Measurements from ENCODE around the gene SDCCAG8.

SDCCAG8 gene

GRCh38 chr1:243496187-243496646 is 240.4 kb downstream of the SDCCAG8 start:
- no peak overlapping the region for H3K9ac ChIP-seq (ENCODE audit: low read length)
- H3K4me3 ChIP-seq (ENCODE audit: low read length) = no peak overlapping the region
- H3K27ac ChIP-seq (ENCODE audit: low read depth, low read length) = peak overlapping the region; percentile 51
- peaks cover 10% of the 10 kb centered on the region for H3K4me1 ChIP-seq (ENCODE audit: control insufficient read depth, insufficient read depth, low read length)
- peaks cover 3% of the 10 kb centered on the region for H3K36me3 ChIP-seq (ENCODE audit: control insufficient read depth, insufficient read depth, low read length)
- H3K27me3 ChIP-seq (ENCODE audit: control insufficient read depth, insufficient read depth, low read length) = no peaks in the 10 kb centered on the region

GRCh38 chr1:243496806-243497205 is 241.0 kb downstream of the SDCCAG8 start:
- Histone ChIP-seq H3K4me3 (ENCODE audit: low read length) (no peak overlapping the region), H3K36me3 (ENCODE audit: control insufficient read depth, insufficient read depth, low read length) (peaks cover 3% of the 10 kb centered on the region), H3K9ac (ENCODE audit: low read length) (no peak overlapping the region), H3K4me1 (ENCODE audit: control insufficient read depth, insufficient read depth, low read length) (peaks cover 10% of the 10 kb centered on the region), H3K27me3 (ENCODE audit: control insufficient read depth, insufficient read depth, low read length) (no peaks in the 10 kb centered on the region), H3K27ac (ENCODE audit: low read depth, low read length) (peak overlapping the region; percentile 51)

GRCh38 chr1:243497939-243498681 is 242.3 kb downstream of the SDCCAG8 start:
- no peak overlapping the region for H3K9ac ChIP-seq (ENCODE audit: low read length)
- no peak overlapping the region for H3K4me3 ChIP-seq (ENCODE audit: low read length)
- peaks cover 10% of the 10 kb centered on the region for H3K4me1 ChIP-seq (ENCODE audit: control insufficient read depth, insufficient read depth, low read length)
- peaks cover 3% of the 10 kb centered on the region for H3K36me3 ChIP-seq (ENCODE audit: control insufficient read depth, insufficient read depth, low read length)
- no peaks in the 10 kb centered on the region for H3K27me3 ChIP-seq (ENCODE audit: control insufficient read depth, insufficient read depth, low read length)
- no peak overlapping the region for H3K27ac ChIP-seq (ENCODE audit: low read depth, low read length)

DNA sequence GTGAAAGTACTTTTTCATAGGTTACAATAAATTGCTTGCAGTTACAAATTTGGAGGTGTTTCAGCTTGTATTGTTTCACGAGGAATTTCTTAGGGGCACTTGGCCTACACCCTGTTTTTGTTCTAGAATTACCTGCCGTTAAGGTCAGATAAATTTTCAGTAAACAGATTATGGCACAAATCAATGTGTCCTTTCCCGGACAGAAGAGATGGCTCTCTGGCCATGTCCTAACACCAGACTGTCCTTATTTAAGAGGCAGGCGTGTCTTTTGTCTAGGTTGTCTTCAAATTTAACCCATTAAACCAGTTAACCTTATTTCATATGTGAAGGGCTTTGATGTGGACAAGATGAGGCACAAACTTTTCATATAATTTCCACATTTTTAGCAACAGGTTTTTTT is 243.4 kb downstream of the SDCCAG8 start:
- H3K4me1 ChIP-seq (ENCODE audit: control insufficient read depth, insufficient read depth, low read length) = peaks cover 10% of the 10 kb centered on the region
- no peaks in the 10 kb centered on the region for H3K27me3 ChIP-seq (ENCODE audit: control insufficient read depth, insufficient read depth, low read length)
- H3K4me3 ChIP-seq (ENCODE audit: low read length) = no peak overlapping the region
- peaks cover 3% of the 10 kb centered on the region for H3K36me3 ChIP-seq (ENCODE audit: control insufficient read depth, insufficient read depth, low read length)
- H3K9ac ChIP-seq (ENCODE audit: low read length) = no peak overlapping the region
- no peak overlapping the region for H3K27ac ChIP-seq (ENCODE audit: low read depth, low read length)

- H3K4me1 ChIP-seq (ENCODE audit: control insufficient read depth, insufficient read depth, low read length) = peaks cover 10% of the 10 kb centered on the region
- no peak overlapping the region for H3K27ac ChIP-seq (ENCODE audit: low read depth, low read length)
- no peak overlapping the region for H3K9ac ChIP-seq (ENCODE audit: low read length)
These were observed 243.9 kb downstream of the SDCCAG8 start for GRCh38 chr1:243499711-243500110.

GRCh38 chr1:243500512-243500911 is 244.7 kb downstream of the SDCCAG8 start:
- H3K27me3 ChIP-seq (ENCODE audit: control insufficient read depth, insufficient read depth, low read length) = no peaks in the 10 kb centered on the region
- H3K27ac ChIP-seq (ENCODE audit: low read depth, low read length) = no peak overlapping the region
- peaks cover 6% of the 10 kb centered on the region for H3K36me3 ChIP-seq (ENCODE audit: control insufficient read depth, insufficient read depth, low read length)
- no peak overlapping the region for H3K9ac ChIP-seq (ENCODE audit: low read length)
- H3K4me3 ChIP-seq (ENCODE audit: low read length) = no peak overlapping the region
- H3K4me1 ChIP-seq (ENCODE audit: control insufficient read depth, insufficient read depth, low read length) = peaks cover 8% of the 10 kb centered on the region

More at GRCh38 chr1:243499711-243500110, 243.9 kb downstream of the SDCCAG8 start:
- Histone ChIP-seq H3K4me3 (ENCODE audit: low read length) (no peak overlapping the region), H3K36me3 (ENCODE audit: control insufficient read depth, insufficient read depth, low read length) (peaks cover 3% of the 10 kb centered on the region), H3K27me3 (ENCODE audit: control insufficient read depth, insufficient read depth, low read length) (no peaks in the 10 kb centered on the region)

- Histone ChIP-seq H3K4me1 (ENCODE audit: control insufficient read depth, insufficient read depth, low read length) (peaks cover 6% of the 10 kb centered on the region), H3K4me3 (ENCODE audit: low read length) (no peak overlapping the region), H3K27ac (ENCODE audit: low read depth, low read length) (no peak overlapping the region), H3K9ac (ENCODE audit: low read length) (no peak overlapping the region), H3K27me3 (ENCODE audit: control insufficient read depth, insufficient read depth, low read length) (no peaks in the 10 kb centered on the region), H3K36me3 (ENCODE audit: control insufficient read depth, insufficient read depth, low read length) (peaks cover 6% of the 10 kb centered on the region)
These were observed 245.2 kb downstream of the SDCCAG8 start for GRCh38 chr1:243501002-243501401.

DNA sequence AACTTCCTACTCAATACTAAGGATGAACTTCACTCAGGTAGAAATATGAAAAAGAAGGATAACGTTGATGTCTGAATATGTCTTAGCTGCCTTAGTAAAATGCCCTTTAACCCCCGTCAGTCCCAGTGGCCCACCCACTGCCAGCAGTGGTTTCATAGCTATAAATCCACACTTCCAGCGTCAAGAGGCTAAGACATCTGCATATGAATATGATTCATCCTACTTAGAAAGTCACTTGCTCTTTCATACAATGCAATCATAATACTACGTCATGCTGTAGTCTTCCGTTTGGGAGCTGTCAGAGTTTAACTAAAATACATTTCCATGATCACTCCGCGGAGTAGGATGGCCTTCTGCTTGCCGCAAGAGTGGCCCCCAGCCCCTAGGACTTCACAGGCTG is 247.3 kb downstream of the SDCCAG8 start:
- Histone ChIP-seq H3K36me3 (ENCODE audit: control insufficient read depth, insufficient read depth, low read length) (peaks cover 2% of the 10 kb centered on the region), H3K27me3 (ENCODE audit: control insufficient read depth, insufficient read depth, low read length) (no peaks in the 10 kb centered on the region), H3K4me3 (ENCODE audit: low read length) (no peak overlapping the region), H3K4me1 (ENCODE audit: control insufficient read depth, insufficient read depth, low read length) (no peaks in the 10 kb centered on the region), H3K27ac (ENCODE audit: low read depth, low read length) (no peak overlapping the region), H3K9ac (ENCODE audit: low read length) (no peak overlapping the region)

DNA sequence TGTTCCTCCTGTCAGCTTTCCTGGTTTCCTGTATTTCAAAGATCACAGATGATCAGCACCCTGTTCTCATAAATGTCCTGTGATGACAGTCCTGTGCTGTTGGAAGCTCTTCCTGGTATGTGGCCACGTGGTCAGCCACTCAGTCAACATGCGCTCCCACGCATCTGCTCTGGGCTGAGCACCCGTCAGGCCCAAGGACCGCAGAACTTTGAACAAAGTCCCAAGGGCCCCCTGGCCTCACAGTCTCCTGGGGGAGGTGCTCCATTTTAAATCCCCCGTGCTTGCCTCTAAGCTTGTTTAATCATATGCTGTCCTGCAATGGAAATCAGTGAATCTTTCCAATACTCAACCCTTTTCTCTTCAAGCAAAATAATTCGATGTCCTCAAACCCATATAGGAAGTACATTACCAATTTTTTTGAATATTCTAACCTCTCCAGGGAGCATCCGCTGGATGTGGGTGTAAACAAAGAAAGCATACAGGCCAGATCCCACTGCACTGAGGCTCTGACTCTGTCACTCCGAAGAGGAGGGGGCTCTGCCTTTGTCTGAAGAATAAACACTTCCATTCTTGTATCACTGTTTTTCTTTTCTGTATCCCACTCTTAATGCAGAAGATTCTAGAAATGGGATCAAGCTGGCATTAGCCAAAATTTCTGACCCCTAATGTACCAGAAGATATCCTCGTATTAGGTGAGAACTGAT is 250.3 kb downstream of the SDCCAG8 start:
- Histone ChIP-seq H3K27me3 (ENCODE audit: control insufficient read depth, insufficient read depth, low read length) (no peaks in the 10 kb centered on the region), H3K36me3 (ENCODE audit: control insufficient read depth, insufficient read depth, low read length) (peaks cover 2% of the 10 kb centered on the region), H3K4me1 (ENCODE audit: control insufficient read depth, insufficient read depth, low read length) (no peaks in the 10 kb centered on the region), H3K9ac (ENCODE audit: low read length) (no peak overlapping the region), H3K4me3 (ENCODE audit: low read length) (no peak overlapping the region), H3K27ac (ENCODE audit: low read depth, low read length) (no peak overlapping the region)

DNA sequence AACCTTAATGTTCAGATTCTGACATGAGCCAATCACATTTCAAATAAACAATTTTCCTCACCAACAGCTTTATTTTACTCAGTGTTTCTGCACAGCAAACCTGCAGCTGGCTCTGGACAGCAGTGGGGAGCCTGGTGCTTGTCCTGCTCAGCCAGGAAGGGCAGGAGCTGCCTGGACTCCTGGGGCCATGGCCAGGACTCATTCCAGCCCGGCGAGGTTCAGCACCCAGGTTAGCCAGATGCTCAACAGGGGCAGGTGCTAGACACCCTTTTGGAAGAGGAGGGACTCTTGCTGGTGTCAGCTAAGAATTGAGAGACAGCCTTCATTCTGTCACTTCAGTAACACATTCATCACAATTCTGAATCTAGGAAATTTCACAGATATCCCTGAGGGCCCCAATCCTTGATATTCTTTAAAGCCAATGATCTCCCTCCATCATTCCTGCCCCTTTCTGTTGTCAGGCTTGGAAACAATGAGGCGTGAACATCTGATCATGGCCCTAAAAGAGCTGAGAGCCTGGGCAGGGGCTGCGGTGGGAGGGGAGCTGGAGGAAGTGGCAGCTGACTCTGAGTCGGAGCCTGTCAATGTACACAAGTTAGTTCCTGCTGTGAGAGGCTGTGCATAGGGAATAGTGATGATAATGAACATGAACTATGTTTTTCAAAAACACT is 251.3 kb downstream of the SDCCAG8 start:
- Histone ChIP-seq H3K4me3 (ENCODE audit: low read length) (no peak overlapping the region), H3K27me3 (ENCODE audit: control insufficient read depth, insufficient read depth, low read length) (no peaks in the 10 kb centered on the region), H3K9ac (ENCODE audit: low read length) (no peak overlapping the region), H3K27ac (ENCODE audit: low read depth, low read length) (no peak overlapping the region), H3K4me1 (ENCODE audit: control insufficient read depth, insufficient read depth, low read length) (no peaks in the 10 kb centered on the region), H3K36me3 (ENCODE audit: control insufficient read depth, insufficient read depth, low read length) (peaks cover 2% of the 10 kb centered on the region)

DNA sequence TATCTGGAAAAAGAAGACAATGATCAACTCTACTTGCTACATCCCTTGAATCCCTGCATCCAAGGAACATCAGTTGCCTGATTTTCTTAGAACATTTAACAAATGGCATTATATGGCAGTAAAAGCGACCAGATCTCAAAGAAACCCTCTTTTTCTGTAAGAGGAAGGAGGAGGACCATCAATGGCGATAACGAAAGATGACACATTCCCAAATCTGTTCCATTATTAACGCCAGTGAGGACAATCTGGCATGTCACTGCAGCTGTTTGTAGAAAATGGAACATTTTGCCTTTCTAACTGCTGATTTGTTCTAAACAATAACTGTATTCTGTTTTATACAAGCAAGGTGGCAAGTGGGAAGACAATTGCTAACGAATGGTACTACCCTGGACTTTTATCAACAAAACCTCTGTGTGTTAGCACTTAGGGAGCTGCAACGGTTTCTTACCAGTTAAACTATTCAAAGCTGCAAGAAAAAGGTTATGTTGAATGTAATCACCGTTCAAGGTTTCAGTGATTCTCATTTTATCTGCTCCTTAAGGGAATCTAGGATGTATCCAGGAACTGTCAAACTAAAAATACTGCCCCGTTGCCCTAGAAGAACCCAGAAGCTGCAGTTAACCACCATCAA is 251.9 kb downstream of the SDCCAG8 start:
- Histone ChIP-seq H3K9ac (ENCODE audit: low read length) (no peak overlapping the region), H3K27ac (ENCODE audit: low read depth, low read length) (no peak overlapping the region), H3K27me3 (ENCODE audit: control insufficient read depth, insufficient read depth, low read length) (no peaks in the 10 kb centered on the region), H3K4me1 (ENCODE audit: control insufficient read depth, insufficient read depth, low read length) (no peaks in the 10 kb centered on the region), H3K36me3 (ENCODE audit: control insufficient read depth, insufficient read depth, low read length) (peaks cover 2% of the 10 kb centered on the region), H3K4me3 (ENCODE audit: low read length) (no peak overlapping the region)

- Histone ChIP-seq H3K27ac (ENCODE audit: low read depth, low read length) (no peak overlapping the region), H3K4me3 (ENCODE audit: low read length) (no peak overlapping the region), H3K36me3 (ENCODE audit: control insufficient read depth, insufficient read depth, low read length) (peaks cover 2% of the 10 kb centered on the region), H3K9ac (ENCODE audit: low read length) (no peak overlapping the region), H3K4me1 (ENCODE audit: control insufficient read depth, insufficient read depth, low read length) (no peaks in the 10 kb centered on the region), H3K27me3 (ENCODE audit: control insufficient read depth, insufficient read depth, low read length) (no peaks in the 10 kb centered on the region)
These were observed 252.5 kb downstream of the SDCCAG8 start for GRCh38 chr1:243508303-243508713.

All from rectal smooth muscle tissue (tissue), 1 donor.